ENCODE data around the gene KRTDAP. TPM values are rescaled to one million over a fixed set of nuclear protein-coding genes. Genes with fewer than 3 reads are reported as not detected.

The KRTDAP gene
- polyA plus RNA-seq, 12 donors = 0.73 to 445 (median 73.3) TPM; not detected in 7

GRCh38 chr19:35514282-35514809, 24.1 kb upstream of the KRTDAP start:
- DNase-seq = no peak

GRCh38 chr19:35513628-35514281, 23.5 kb upstream of the KRTDAP start, which contains the start of gene DMKN:
TSS of gene DMKN (minus strand) at chr19:35513649. CDS start at chr19:35513475, 174 bp downstream.
- no peak for DNase-seq

- no peak for DNase-seq
These were observed 22.8 kb upstream of the KRTDAP start for GRCh38 chr19:35512831-35513627.

- DNase-seq = no peak
These were observed 21.1 kb upstream of the KRTDAP start for GRCh38 chr19:35511337-35511736.

- no peak for DNase-seq
These were observed 20.3 kb upstream of the KRTDAP start for GRCh38 chr19:35510626-35510964.

- peak; percentile 62 for DNase-seq
These were observed 19.8 kb upstream of the KRTDAP start for GRCh38 chr19:35509861-35510625.

GRCh38 chr19:35509018-35509652, 18.9 kb upstream of the KRTDAP start:
- DNase-seq = no peak

- DNase-seq = no peak
These were observed 17.9 kb upstream of the KRTDAP start for GRCh38 chr19:35508129-35508528.

GRCh38 chr19:35507561-35507960, 17.3 kb upstream of the KRTDAP start:
- no peak for DNase-seq

GRCh38 chr19:35506011-35506410, 15.7 kb upstream of the KRTDAP start:
- no peak for DNase-seq

- no peak for DNase-seq
These were observed 12.5 kb upstream of the KRTDAP start for GRCh38 chr19:35502751-35503150.

GRCh38 chr19:35501684-35502083, 11.4 kb upstream of the KRTDAP start:
- DNase-seq = no peak

GRCh38 chr19:35500611-35501010, 10.3 kb upstream of the KRTDAP start:
- no peak for DNase-seq

- no peak for DNase-seq
These were observed 8.8 kb upstream of the KRTDAP start for GRCh38 chr19:35498984-35499527.

GRCh38 chr19:35498220-35498619, 8.0 kb upstream of the KRTDAP start:
- no peak for DNase-seq

GRCh38 chr19:35497406-35497805, 7.1 kb upstream of the KRTDAP start:
- DNase-seq = no peak

GRCh38 chr19:35495107-35496064, 5.1 kb upstream of the KRTDAP start:
- peak; percentile 65 for DNase-seq

- no peak for DNase-seq
These were observed 3.7 kb upstream of the KRTDAP start for GRCh38 chr19:35493971-35494370.

- no peak for DNase-seq
These were observed 1.6 kb upstream of the KRTDAP start for GRCh38 chr19:35491836-35492360.

- no peak for DNase-seq
These were observed 1.6 kb downstream of the KRTDAP start for GRCh38 chr19:35488677-35489076.

Data from muscle of arm (tissue), 12 donors.